Inferior parietal cortex (tissue), 1 donor: ENCODE measurements around the gene HS3ST6.
A peak's percentile ranks its signal among the peaks of the same experiment; 100 is the strongest.
"Not testable (repeated sequence)": the region's sequence is repeated elsewhere in the genome, so short reads cannot be mapped to it uniquely, and the experiment has no call there.

Experiments
- DNase-seq: peaks from one replicate; pipeline ENCODE4 v3.0.0-alpha.2; 2016; ENCODE audit errors: extremely low spot score

HS3ST6 gene

GRCh38 chr16:1877804-1878203 is 40.4 kb downstream of the HS3ST6 start:
- no peak for DNase-seq

DNA sequence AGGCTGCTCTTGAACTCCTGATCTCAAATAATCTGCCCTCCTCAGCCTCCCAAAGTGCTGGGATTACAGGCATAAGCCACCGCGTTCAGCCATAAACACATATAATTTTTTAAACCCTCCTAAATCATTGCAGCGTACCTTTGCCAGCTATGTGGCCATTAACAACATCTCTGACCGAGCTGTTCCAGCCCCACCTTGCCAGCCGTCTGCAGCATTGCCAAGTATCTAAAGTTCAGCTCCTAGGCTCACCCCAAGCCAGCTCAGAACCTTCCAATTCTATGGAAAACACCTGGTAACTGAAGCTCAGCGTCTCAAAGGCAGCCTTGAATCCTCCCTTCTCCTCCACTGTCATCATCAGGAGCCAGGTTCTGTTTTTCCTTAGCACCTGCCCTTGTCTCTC is 41.1 kb downstream of the HS3ST6 start:
- no peak for DNase-seq

DNA sequence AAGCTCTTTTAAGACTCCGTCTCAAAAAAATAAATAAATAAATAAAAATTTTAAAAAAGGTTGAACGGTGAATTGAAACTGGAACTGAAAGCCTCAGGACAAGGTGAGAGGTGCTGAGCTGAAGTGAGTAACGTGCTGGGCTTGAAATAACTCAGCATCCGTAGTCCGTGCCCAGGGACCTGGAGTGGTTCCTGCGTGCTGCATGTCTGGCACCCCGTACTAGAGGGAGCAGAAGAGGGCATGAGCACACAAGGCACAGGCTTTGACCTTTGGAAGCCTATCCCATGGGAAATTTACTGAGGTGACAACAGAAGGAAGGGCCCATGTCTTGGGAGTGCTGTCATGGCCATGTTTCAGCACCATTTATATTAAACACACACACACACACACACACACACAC is 41.7 kb downstream of the HS3ST6 start:
- DNase-seq = no peak

GRCh38 chr16:1876066-1876465 is 42.1 kb downstream of the HS3ST6 start:
- not testable (repeated sequence) for DNase-seq

GRCh38 chr16:1874854-1875253 is 43.4 kb downstream of the HS3ST6 start:
- DNase-seq = no peak

- DNase-seq = no peak
Measured at GRCh38 chr16:1871974-1872635, 46.1 kb downstream of the HS3ST6 start, which contains the start of gene MEIOB. Gene MEIOB (minus strand): TSS chr16:1872164. CDS start chr16:1868175, 3,989 bp downstream.

DNA sequence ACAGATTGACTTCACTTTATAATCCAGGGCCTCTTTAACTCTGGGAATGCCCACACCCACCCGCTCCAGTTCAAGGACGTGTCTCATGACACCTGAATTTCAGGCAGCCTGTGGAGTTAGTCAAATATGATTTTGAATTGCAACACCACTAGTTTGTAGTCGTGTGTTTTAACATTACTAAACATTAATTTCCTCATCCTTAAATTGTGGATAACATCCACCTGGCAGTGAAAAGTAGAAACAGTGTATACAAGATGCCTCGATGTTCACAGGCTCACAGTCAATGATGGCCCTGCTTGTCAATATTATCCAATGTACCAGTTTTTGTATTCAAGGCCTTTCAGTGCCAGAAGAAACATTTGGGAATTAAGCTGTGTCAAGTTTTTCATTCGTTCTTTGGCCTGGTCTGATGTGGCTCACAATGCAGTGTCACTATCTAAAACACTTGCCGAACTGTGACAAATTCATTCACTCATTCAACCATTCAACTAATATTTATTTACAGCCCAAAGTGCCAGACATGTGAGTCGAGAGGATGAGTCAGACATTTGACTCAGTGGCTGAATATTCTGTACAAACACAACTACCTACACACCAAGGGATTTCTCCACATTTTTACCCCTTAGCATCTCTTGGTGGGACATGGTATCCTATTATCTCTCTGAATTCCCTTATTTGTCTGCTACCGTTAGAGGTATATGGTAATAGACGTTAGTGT is 47.7 kb downstream of the HS3ST6 start:
- no peak for DNase-seq

DNA sequence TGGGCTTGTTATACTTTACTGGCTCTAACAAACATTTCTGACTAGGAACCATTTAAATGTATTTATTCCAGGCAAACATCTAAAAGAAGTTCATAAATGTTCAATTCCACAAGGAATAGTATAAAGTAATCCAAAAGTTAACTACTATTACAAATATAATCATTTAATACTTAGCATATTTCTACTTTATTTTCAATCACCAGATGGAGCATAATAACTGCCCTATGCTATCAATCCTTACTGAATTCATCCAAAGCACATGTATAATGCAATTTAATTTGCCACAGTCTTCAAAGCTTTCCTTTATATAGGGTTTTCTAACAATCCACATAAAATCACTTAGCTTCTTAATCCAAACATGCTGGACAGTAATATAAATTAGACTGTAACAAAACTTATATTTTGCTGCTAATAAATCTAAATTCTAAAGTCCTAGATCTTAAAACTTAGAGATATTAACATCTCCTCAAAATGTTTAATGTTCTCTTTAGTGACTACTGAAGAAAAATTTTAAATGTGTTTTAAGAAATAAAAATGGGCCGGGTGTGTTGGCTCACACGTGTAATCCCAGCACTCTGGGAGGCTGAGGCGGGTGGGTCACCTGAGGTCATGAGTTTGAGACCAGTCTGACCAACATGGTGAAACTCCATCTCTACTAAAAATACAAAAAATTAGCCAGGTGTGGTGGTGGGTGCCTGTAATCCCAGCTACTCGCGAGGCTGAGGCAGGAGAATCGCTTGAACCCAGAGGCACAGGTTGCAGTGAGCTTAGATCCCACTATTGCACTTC is 52.1 kb downstream of the HS3ST6 start:
- no peak for DNase-seq

DNA sequence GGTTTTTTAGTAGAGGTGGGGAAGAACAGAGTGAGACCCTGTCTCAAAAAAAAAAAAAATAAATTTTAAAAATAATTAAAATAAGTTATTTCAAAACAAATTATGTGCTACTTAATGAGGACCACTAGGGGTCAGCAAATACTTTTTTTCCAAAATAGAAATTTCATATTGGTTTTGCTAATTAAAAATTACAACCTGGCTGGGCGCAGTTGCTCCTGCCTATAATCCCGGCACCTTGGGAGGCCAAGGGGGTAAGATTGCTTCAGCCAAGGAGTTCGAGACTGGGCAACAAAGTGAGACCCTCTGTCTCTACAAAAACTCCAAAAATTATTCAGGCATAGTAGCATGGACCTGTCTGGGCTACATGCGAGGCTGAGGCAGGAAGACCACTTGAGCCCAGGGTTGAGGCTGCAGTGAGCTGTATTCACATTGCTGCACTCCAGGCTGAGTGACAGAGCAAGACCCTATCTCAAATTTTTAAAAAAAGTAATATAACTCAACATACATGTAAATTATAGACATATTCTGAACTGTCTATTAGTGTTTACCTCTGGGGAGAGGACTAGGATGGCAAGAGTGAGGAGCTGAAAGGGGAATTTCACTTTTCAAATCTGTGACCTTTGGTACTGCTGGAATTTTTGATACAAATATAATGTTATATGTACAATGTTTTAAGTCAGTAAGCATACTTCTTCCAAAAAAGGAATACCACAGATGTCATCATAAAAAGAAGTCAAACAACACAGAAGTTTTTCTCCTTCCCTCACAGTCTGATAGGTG is 54.3 kb downstream of the HS3ST6 start:
- peak; percentile 54 for DNase-seq

GRCh38 chr16:1862394-1862793 is 55.8 kb downstream of the HS3ST6 start:
- no peak for DNase-seq

GRCh38 chr16:1861730-1862129 is 56.5 kb downstream of the HS3ST6 start:
- no peak for DNase-seq
